Measurements from ENCODE around the gene ROBO1. TPM values are rescaled to one million over a fixed set of nuclear protein-coding genes. Genes with fewer than 3 reads are reported as not detected.

ROBO1 gene
- total RNA-seq, 3 donors from 2014 or later, result 12.7 to 50.7 (median 23.6) TPM

GRCh38 chr3:79572930-79573329 lies 194.9 kb downstream of the ROBO1 start:
- TF ChIP-seq POLR2A (IDR thresholded peaks at IDR 0.05) (no peak), CTCF (IDR thresholded peaks at IDR 0.05) (no peak), POLR2AphosphoS5 (IDR thresholded peaks at IDR 0.05) (no peak)
- no peak for DNase-seq (ENCODE audit: low spot score in 2 of 2)
- H3K4me3 ChIP-seq, result no peak overlapping the region
- no peaks in the 10 kb centered on the region for H3K4me1 ChIP-seq
- H3K27me3 ChIP-seq, result no peaks in the 10 kb centered on the region
- H3K9me3 ChIP-seq, result no peaks in the 10 kb centered on the region
- no peaks in the 10 kb centered on the region for H3K36me3 ChIP-seq
- intact Hi-C loops (cut with DNase I; ENCODE audit: low total_unique reads), result no loop called here
- H3K27ac ChIP-seq, result no peak overlapping the region

GRCh38 chr3:79568938-79569337 lies 198.9 kb downstream of the ROBO1 start:
- intact Hi-C loops (cut with DNase I; ENCODE audit: low total_unique reads), result no loop called here
- Histone ChIP-seq H3K27me3 (no peaks in the 10 kb centered on the region), H3K27ac (no peak overlapping the region), H3K4me3 (no peak overlapping the region), H3K36me3 (no peaks in the 10 kb centered on the region), H3K9me3 (no peaks in the 10 kb centered on the region), H3K4me1 (no peaks in the 10 kb centered on the region)
- TF ChIP-seq POLR2A (IDR thresholded peaks at IDR 0.05) (no peak), POLR2AphosphoS5 (IDR thresholded peaks at IDR 0.05) (no peak), CTCF (IDR thresholded peaks at IDR 0.05) (no peak)
- no peak for DNase-seq (ENCODE audit: low spot score in 2 of 2)

GRCh38 chr3:79564192-79564591 lies 203.6 kb downstream of the ROBO1 start:
- no peak for DNase-seq (ENCODE audit: low spot score in 2 of 2)
- intact Hi-C loops (cut with DNase I; ENCODE audit: low total_unique reads), result no loop called here
- TF ChIP-seq CTCF (IDR thresholded peaks at IDR 0.05) (no peak), POLR2AphosphoS5 (IDR thresholded peaks at IDR 0.05) (no peak), POLR2A (IDR thresholded peaks at IDR 0.05) (no peak)
- Histone ChIP-seq H3K36me3 (no peaks in the 10 kb centered on the region), H3K9me3 (no peaks in the 10 kb centered on the region), H3K27ac (no peak overlapping the region), H3K27me3 (no peaks in the 10 kb centered on the region), H3K4me1 (no peaks in the 10 kb centered on the region), H3K4me3 (no peak overlapping the region)

GRCh38 chr3:79560698-79561097 lies 207.1 kb downstream of the ROBO1 start:
- no peak for DNase-seq (ENCODE audit: low spot score in 2 of 2)
- Histone ChIP-seq H3K4me1 (no peaks in the 10 kb centered on the region), H3K9me3 (no peaks in the 10 kb centered on the region), H3K4me3 (no peak overlapping the region), H3K36me3 (no peaks in the 10 kb centered on the region), H3K27me3 (no peaks in the 10 kb centered on the region), H3K27ac (no peak overlapping the region)
- TF ChIP-seq POLR2AphosphoS5 (IDR thresholded peaks at IDR 0.05), result no peak
- no peak for TF ChIP-seq CTCF (IDR thresholded peaks at IDR 0.05)
- no peak for TF ChIP-seq POLR2A (IDR thresholded peaks at IDR 0.05)
- intact Hi-C loops (cut with DNase I; ENCODE audit: low total_unique reads), result no loop called here

- intact Hi-C loops (cut with DNase I; ENCODE audit: low total_unique reads), result no loop called here
- no peaks in the 10 kb centered on the region for H3K4me1 ChIP-seq
- no peaks in the 10 kb centered on the region for H3K27me3 ChIP-seq
- H3K4me3 ChIP-seq, result no peak overlapping the region
- H3K27ac ChIP-seq, result no peak overlapping the region
- no peaks in the 10 kb centered on the region for H3K36me3 ChIP-seq
- DNase-seq (ENCODE audit: low spot score in 2 of 2), result no peak
- TF ChIP-seq CTCF (IDR thresholded peaks at IDR 0.05) (no peak), POLR2AphosphoS5 (IDR thresholded peaks at IDR 0.05) (no peak), POLR2A (IDR thresholded peaks at IDR 0.05) (no peak)
- H3K9me3 ChIP-seq, result no peaks in the 10 kb centered on the region
These were observed 208.9 kb downstream of the ROBO1 start for GRCh38 chr3:79558943-79559342.
